ENCODE results near the gene TCF7L2.

Gene TCF7L2

GRCh38 chr10:113066561-113067312 lies 116.7 kb downstream of the TCF7L2 start:
- H3K4me3 ChIP-seq (replicated peaks; ENCODE audit: insufficient read depth, low read length) = no peak overlapping the region
- TF ChIP-seq POLR2AphosphoS5 (IDR thresholded peaks at IDR 0.05; ENCODE audit: low read depth) (no peak), GABPA (IDR thresholded peaks at IDR 0.05; ENCODE audit: low read depth) (no peak), SPI1 (IDR thresholded peaks at IDR 0.05; ENCODE audit: borderline replicate concordance, low read depth) (no peak), CTCF (IDR thresholded peaks at IDR 0.05; ENCODE audit: insufficient read depth, low read length) (no peak)
- TF ChIP-seq, protein P1, sequence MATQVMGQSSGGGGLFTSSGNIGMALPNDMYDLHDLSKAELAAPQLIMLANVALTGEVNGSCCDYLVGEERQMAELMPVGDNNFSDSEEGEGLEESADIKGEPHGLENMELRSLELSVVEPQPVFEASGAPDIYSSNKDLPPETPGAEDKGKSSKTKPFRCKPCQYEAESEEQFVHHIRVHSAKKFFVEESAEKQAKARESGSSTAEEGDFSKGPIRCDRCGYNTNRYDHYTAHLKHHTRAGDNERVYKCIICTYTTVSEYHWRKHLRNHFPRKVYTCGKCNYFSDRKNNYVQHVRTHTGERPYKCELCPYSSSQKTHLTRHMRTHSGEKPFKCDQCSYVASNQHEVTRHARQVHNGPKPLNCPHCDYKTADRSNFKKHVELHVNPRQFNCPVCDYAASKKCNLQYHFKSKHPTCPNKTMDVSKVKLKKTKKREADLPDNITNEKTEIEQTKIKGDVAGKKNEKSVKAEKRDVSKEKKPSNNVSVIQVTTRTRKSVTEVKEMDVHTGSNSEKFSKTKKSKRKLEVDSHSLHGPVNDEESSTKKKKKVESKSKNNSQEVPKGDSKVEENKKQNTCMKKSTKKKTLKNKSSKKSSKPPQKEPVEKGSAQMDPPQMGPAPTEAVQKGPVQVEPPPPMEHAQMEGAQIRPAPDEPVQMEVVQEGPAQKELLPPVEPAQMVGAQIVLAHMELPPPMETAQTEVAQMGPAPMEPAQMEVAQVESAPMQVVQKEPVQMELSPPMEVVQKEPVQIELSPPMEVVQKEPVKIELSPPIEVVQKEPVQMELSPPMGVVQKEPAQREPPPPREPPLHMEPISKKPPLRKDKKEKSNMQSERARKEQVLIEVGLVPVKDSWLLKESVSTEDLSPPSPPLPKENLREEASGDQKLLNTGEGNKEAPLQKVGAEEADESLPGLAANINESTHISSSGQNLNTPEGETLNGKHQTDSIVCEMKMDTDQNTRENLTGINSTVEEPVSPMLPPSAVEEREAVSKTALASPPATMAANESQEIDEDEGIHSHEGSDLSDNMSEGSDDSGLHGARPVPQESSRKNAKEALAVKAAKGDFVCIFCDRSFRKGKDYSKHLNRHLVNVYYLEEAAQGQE (IDR thresholded peaks at IDR 0.05; ENCODE audit: insufficient replicate concordance, low read depth) = no peak
- H3K27ac ChIP-seq (replicated peaks) = no peak overlapping the region
- DNase-seq (ENCODE audit: low read depth in 1 of 2, low spot score in 1 of 2) = no peak
- no peaks in the 10 kb centered on the region for H3K27me3 ChIP-seq (ENCODE audit: insufficient read depth, poor library complexity, severe bottlenecking)

DNA sequence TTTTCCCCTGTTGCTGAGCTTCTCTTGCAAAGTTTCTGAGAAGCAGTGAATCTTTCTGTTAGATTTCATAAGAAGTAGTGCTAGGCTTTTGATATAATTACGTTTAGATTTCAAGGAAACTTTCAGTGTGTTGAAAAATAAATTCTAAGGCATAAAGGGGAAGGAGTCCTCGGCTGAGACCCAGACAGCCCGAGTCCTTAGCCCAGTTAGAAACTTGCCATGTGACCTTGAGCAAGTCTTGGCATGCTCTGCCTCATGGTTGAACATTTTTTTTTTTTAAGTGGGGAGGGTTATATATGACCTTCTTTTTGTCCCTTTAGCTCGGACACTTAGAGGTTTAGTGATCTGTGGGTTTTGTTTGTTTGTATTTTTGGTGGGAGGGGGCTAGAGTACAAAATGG lies 117.5 kb downstream of the TCF7L2 start:
- no peak for DNase-seq (ENCODE audit: low read depth in 1 of 2, low spot score in 1 of 2)
- no peak overlapping the region for H3K4me3 ChIP-seq (replicated peaks; ENCODE audit: insufficient read depth, low read length)
- H3K27me3 ChIP-seq (ENCODE audit: insufficient read depth, poor library complexity, severe bottlenecking) = no peaks in the 10 kb centered on the region
- no peak for TF ChIP-seq CTCF (IDR thresholded peaks at IDR 0.05; ENCODE audit: insufficient read depth, low read length)
- H3K27ac ChIP-seq (replicated peaks) = no peak overlapping the region

- H3K27me3 ChIP-seq (ENCODE audit: insufficient read depth, poor library complexity, severe bottlenecking) = no peaks in the 10 kb centered on the region
- no peak overlapping the region for H3K4me3 ChIP-seq (replicated peaks; ENCODE audit: insufficient read depth, low read length)
- no peak overlapping the region for H3K27ac ChIP-seq (replicated peaks)
- TF ChIP-seq, protein P1 (IDR thresholded peaks at IDR 0.05; ENCODE audit: insufficient replicate concordance, low read depth) = no peak
- no peak for TF ChIP-seq SPI1 (IDR thresholded peaks at IDR 0.05; ENCODE audit: borderline replicate concordance, low read depth)
- no peak for TF ChIP-seq GABPA (IDR thresholded peaks at IDR 0.05; ENCODE audit: low read depth)
- TF ChIP-seq POLR2AphosphoS5 (IDR thresholded peaks at IDR 0.05; ENCODE audit: low read depth) = no peak
- no peak for TF ChIP-seq CTCF (IDR thresholded peaks at IDR 0.05; ENCODE audit: insufficient read depth, low read length)
- no peak for DNase-seq (ENCODE audit: low read depth in 1 of 2, low spot score in 1 of 2)
Observed at GRCh38 chr10:113068178-113068890, 118.3 kb downstream of the TCF7L2 start.
